Adrenal gland (tissue), 5 donors: ENCODE results near the gene SCN2B.

Experiments
- CTCF ChIP-seq, 6 experiments: fragments of 450-650 bp in 4 of 6; fragments of 200-600 bp in 2 of 6; sonication (generic) in 1 of 6; IDR thresholded peaks; 1 replicate in 5 of 6; 2 replicates in 1 of 6; pipeline versions ENCODE4 v1.5.1 to v1.8.0; 2016 to 2021; ENCODE audit warnings: antibody characterized with exemption in 6 of 6, mild to moderate bottlenecking in 2 of 6, moderate library complexity in 1 of 6
- POLR2A ChIP-seq, 2 donors: fragments of 450-650 bp; IDR thresholded peaks; one replicate each; pipeline ENCODE4 v1.6.1; 2017; ENCODE audit warnings: antibody characterized with exemption in 2 of 2, mild to moderate bottlenecking in 2 of 2, moderate library complexity in 1 of 2
- donor health status: DM: no; HTN: no; CAD: no.

- TF ChIP-seq CTCF (IDR thresholded peaks at IDR 0.05) (no peak), POLR2A (IDR thresholded peaks at IDR 0.05) (no peak)
Observed at GRCh38 chr11:118126082-118126838, 50.2 kb downstream of the SCN2B start.
